Inferior parietal cortex (tissue), 1 donor: ENCODE measurements around the gene PLXNA3.
"Not testable (repeated sequence)": the region's sequence is repeated elsewhere in the genome, so short reads cannot be mapped to it uniquely, and the experiment has no call there.

Source experiments
- DNase-seq: peaks from one replicate; pipeline ENCODE4 v3.0.0-alpha.2; 2016; ENCODE audit errors: extremely low spot score

PLXNA3 gene

GRCh38 chrX:154501423-154501822 lies 43.3 kb downstream of the PLXNA3 start:
- DNase-seq, result not testable (repeated sequence)

- DNase-seq, result no peak
These were observed 44.0 kb downstream of the PLXNA3 start for GRCh38 chrX:154502098-154502497.

- no peak for DNase-seq
These were observed 44.9 kb downstream of the PLXNA3 start for GRCh38 chrX:154502989-154503388.

GRCh38 chrX:154505734-154506133 lies 47.7 kb downstream of the PLXNA3 start:
- DNase-seq, result no peak

GRCh38 chrX:154506483-154507332 lies 48.6 kb downstream of the PLXNA3 start:
- no peak for DNase-seq

GRCh38 chrX:154507673-154508383 lies 49.7 kb downstream of the PLXNA3 start:
- no peak for DNase-seq

- no peak for DNase-seq
These were observed 50.3 kb downstream of the PLXNA3 start for GRCh38 chrX:154508384-154508745.

GRCh38 chrX:154509455-154509854 lies 51.4 kb downstream of the PLXNA3 start:
- no peak for DNase-seq

GRCh38 chrX:154511761-154512160 lies 53.7 kb downstream of the PLXNA3 start:
- DNase-seq, result no peak

GRCh38 chrX:154512879-154513553 lies 54.9 kb downstream of the PLXNA3 start:
- DNase-seq, result no peak

GRCh38 chrX:154513716-154514115 lies 55.6 kb downstream of the PLXNA3 start:
- no peak for DNase-seq

GRCh38 chrX:154515090-154515965 lies 57.2 kb downstream of the PLXNA3 start:
- DNase-seq, result no peak

- peak; percentile 77 for DNase-seq
These were observed 58.0 kb downstream of the PLXNA3 start, which contains the start of gene FAM3A for GRCh38 chrX:154515966-154516655. TSS of gene FAM3A (minus strand) at chrX:154516232. CDS start at chrX:154515772, 460 bp downstream.

GRCh38 chrX:154516656-154517100 lies 58.6 kb downstream of the PLXNA3 start:
- DNase-seq, result peak; percentile 34

- DNase-seq, result no peak
These were observed 59.2 kb downstream of the PLXNA3 start for GRCh38 chrX:154517101-154517781.

- DNase-seq, result no peak
These were observed 61.3 kb downstream of the PLXNA3 start for GRCh38 chrX:154519389-154519788.

GRCh38 chrX:154525606-154526490 lies 67.8 kb downstream of the PLXNA3 start:
- DNase-seq, result no peak

GRCh38 chrX:154526901-154527675 lies 69.0 kb downstream of the PLXNA3 start:
- peak; percentile 65 for DNase-seq
